GM19463 (cell line): ENCODE data around the gene MYCN.

ENCODE experiments used
- ATAC-seq: cut with Tn5 transposase; IDR thresholded peaks from one replicate; pipeline ENCODE4 v1.9.1; 2021; ENCODE audit warnings: mild to moderate bottlenecking, moderate library complexity; ENCODE audit not compliant: unreplicated experiment

The MYCN gene

DNA sequence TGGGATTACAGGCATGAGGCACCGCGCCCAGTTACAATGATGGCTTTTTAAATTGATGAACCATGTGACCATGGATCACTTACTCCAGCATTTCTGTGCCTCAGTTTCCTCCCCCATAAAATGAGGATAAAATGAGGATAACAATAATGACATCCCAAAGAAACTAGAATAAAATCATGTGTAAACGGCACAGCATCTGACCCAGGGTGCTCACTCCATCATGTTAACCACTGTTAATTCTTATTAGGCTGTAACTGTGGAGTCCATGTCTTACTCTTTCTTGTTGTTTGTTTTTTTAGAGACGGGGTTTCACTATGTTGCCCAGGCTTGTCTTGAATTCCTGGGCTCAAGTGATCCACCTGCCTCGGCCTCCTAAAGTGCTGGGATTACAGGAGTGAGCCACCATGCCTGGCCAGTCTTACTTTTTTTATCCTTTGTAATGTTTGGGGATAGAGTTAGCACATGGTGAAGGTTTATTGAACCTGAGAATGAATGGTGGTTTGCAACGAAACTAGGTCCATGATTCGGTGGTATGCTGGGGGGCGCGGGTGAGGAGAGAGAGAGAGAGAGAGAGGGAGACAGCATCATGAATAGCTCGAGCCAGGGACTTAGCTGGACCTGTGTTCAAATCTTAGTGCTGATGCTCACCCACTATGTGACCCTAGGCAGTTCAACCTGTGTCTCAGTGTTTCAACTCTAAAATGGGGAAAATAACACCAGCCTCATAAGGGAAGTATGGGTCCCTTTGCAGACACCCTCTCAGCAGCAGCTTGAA lies 52.3 kb downstream of the MYCN start:
- ATAC-seq: no peak

DNA sequence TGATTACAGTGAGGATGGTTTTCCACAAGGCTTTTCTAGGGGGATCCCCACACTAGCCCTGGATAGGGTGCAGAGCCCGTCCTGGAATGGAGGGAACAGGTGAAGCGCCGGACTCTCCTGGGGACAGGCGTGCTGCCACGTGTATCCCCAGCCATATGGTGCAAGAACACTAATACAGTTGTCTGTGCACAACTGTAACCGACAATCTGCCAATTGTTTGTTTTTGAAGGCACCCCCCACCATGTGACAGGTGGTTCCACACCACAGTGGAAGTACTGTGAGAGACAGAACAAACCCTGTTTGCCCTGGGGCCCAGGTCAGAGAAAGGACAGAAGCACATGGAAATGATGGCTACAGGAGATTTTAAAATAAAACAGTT lies 52.9 kb downstream of the MYCN start:
- no peak for ATAC-seq

DNA sequence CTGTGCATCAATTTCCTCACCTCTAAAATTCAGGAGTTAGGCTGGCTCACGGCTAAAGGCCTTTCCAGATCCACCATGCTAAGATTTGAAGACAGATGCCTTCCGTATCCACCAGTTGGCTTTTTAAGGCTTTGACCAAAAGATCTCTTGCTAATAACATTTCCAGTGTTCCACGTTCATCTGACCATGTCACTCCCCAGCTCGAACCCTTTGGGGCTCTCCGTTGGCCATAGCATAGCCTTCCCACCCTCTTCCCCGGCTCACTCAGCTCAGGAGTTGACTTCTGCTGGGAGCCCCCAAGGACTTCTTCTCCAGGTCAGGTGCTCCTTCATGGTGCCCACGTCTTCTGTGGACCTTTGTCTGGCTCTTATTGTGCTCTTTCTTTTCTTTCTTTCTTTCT lies 53.3 kb downstream of the MYCN start:
- ATAC-seq: no peak

DNA sequence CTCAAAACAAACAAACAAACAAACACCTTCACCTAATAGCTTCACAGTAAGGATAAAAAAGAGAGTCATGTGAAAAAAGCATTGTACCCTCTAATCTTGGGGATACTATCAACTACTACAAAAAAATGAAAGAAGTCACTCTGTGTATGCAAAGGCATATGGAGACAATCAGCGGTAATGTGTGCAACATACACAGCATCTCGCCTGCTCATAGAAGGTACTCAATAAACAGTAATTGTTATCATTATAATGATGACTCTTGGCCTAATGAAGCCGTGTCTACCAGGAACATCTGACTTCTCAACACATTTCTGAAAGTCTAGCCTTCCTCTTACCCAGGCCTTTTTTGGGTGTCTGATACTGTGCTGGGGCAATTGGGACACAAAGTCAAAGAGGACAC lies 55.3 kb downstream of the MYCN start:
- ATAC-seq: no peak
